Keratinocyte (primary cell): ENCODE results near the gene CPED1. TPM values are rescaled to one million over a fixed set of nuclear protein-coding genes. Genes with fewer than 3 reads are reported as not detected.
A peak's percentile ranks its signal among the peaks of the same experiment; 100 is the strongest.

Experiments
- DNase-seq: peaks from one replicate; pipeline ENCODE4 v3.0.0-alpha.2; 2011; ENCODE audit warnings: low read depth, missing footprints, low spot score
- FAIRE-seq: peaks from 2 replicates; lab custom pipeline; 2011; peaks lifted over from hg19 to GRCh38; lab: Jason Lieb, UNC
- H2AFZ ChIP-seq: 2 replicates; pipeline ENCODE4 v1.6.0; 2012; ENCODE audit warnings: low read length, control low read depth, inconsistent platforms; ENCODE audit not compliant: control insufficient read depth
- H3K27ac ChIP-seq: 2 replicates; pipeline ENCODE4 v1.5.1; 2011; ENCODE audit warnings: low read length; ENCODE audit not compliant: control insufficient read depth, insufficient read depth
- H3K27me3 ChIP-seq: 3 replicates; pipeline ENCODE4 v1.6.0; 2011; ENCODE audit warnings: low read length; ENCODE audit not compliant: control insufficient read depth, insufficient read depth; ENCODE audit errors: extremely low read depth
- H3K36me3 ChIP-seq, 2 experiments: 2 replicates in 1 of 2; 3 replicates in 1 of 2; pipeline ENCODE4 v1.5.1; 2011; ENCODE audit warnings: low read length in 2 of 2, mild to moderate bottlenecking in 1 of 2; ENCODE audit not compliant: control insufficient read depth in 2 of 2, insufficient read depth in 2 of 2; ENCODE audit errors: extremely low read depth in 1 of 2
- H3K4me1 ChIP-seq: 3 replicates; pipeline ENCODE4 v1.5.1; 2011; ENCODE audit warnings: low read length; ENCODE audit not compliant: control insufficient read depth, insufficient read depth; ENCODE audit errors: extremely low read depth
- H3K4me2 ChIP-seq: 3 replicates; pipeline ENCODE4 v1.6.0; 2011; ENCODE audit warnings: low read depth, low read length; ENCODE audit not compliant: control insufficient read depth, insufficient read depth; ENCODE audit errors: extremely low read depth
- H3K4me3 ChIP-seq, 3 experiments: fragments of 200-600 bp in 1 of 3; sonication (generic) in 1 of 3; 2 replicates in 2 of 3; 3 replicates in 1 of 3; pipeline ENCODE4 v1.5.1; 2011 to 2016; ENCODE audit warnings: low read length in 3 of 3, mild to moderate bottlenecking in 3 of 3, control low read depth in 2 of 3, inconsistent platforms in 1 of 3, low read depth in 1 of 3, mixed read lengths in 1 of 3, mixed run types in 1 of 3, moderate library complexity in 1 of 3; ENCODE audit not compliant: control insufficient read depth in 2 of 3, insufficient read depth in 2 of 3; ENCODE audit errors: extremely low read depth in 1 of 3
- H3K79me2 ChIP-seq: 2 replicates; pipeline ENCODE4 v1.6.0; 2012; ENCODE audit warnings: low read length; ENCODE audit not compliant: control insufficient read depth, insufficient read depth
- H3K9ac ChIP-seq: 3 replicates; pipeline ENCODE4 v1.6.0; 2011; ENCODE audit warnings: low read length; ENCODE audit not compliant: control insufficient read depth, insufficient read depth; ENCODE audit errors: extremely low read depth
- H3K9me1 ChIP-seq: 3 replicates; pipeline ENCODE4 v1.6.0; 2011; ENCODE audit warnings: low read length; ENCODE audit not compliant: control insufficient read depth, insufficient read depth; ENCODE audit errors: extremely low read depth
- H3K9me3 ChIP-seq: 2 replicates; pipeline ENCODE4 v1.5.1; 2012; ENCODE audit warnings: low read depth, low read length; ENCODE audit not compliant: control insufficient read depth
- H4K20me1 ChIP-seq: 3 replicates; pipeline ENCODE4 v1.6.0; 2011; ENCODE audit warnings: low read length; ENCODE audit not compliant: control insufficient read depth, insufficient read depth; ENCODE audit errors: extremely low read depth
- CTCF ChIP-seq, 3 experiments: IDR thresholded peaks in 1 of 3; conservative IDR thresholded peaks in 1 of 3; optimal IDR thresholded peaks in 1 of 3; 2 replicates in 2 of 3; 3 replicates in 1 of 3; pipeline versions ENCODE3 to v1.5.1; 2011; ENCODE audit warnings: low read length in 3 of 3, mild to moderate bottlenecking in 3 of 3, moderate library complexity in 2 of 3, control low read depth in 1 of 3, inconsistent platforms in 1 of 3; ENCODE audit not compliant: insufficient read depth in 2 of 3; ENCODE audit errors: extremely low read depth in 1 of 3
- EZH2 ChIP-seq: IDR thresholded peaks from one replicate; pipeline ENCODE4 v1.6.1; 2012; ENCODE audit warnings: inconsistent platforms, mild to moderate bottlenecking, low read length, moderate library complexity
- dilution Hi-C: fragments of 300-500 bp; cut with MboI; formaldehyde crosslinking; loops from one replicate; pipeline ENCODE4 v1.7.0; 2020; ENCODE audit warnings: low sequenced_read_pairs; ENCODE audit not compliant: extremely low pct_ligation_motif_present
- polyA plus RNA-seq, 5 experiments: library from polyadenylated mRNA; depleted of rRNA in 3 of 5; stranded (reverse) in 3 of 5; stranded (forward) in 1 of 5; unstranded in 1 of 5; fragments of >200 nt; gene quantifications; 1 replicate in 1 of 5; 2 replicates in 3 of 5; 3 replicates in 1 of 5; pipeline versions ENCODE4 v1.2.1 to v1.2.3, GENCODE V29; 2011 to 2012; ENCODE audit warnings: missing spikeins in 2 of 5, low read depth in 1 of 5, low replicate concordance in 1 of 5

Gene CPED1
- polyA plus RNA-seq, 1 donor (not counting 4 experiments of a cell fraction or from before 2014, with no cell fraction given) = 0.62 TPM

DNA sequence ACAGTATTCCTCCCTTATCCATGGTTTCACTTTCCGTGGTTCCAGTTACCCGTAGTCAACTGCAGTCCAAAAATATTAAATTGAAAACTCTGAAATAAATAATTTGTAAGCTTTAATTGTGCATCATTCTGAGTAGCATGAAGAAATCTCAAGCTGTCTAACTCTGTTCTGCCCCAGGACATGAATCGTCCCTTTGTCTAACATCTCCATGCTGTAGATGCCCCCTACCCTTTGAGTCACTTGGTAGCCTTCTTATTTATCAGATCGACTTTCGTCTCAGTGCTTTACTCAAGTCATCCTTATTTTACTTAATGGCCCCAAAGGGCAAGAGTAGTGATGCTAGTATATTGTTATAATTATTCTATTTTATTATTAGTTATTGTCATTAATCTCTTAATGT, 41.8 kb downstream of the CPED1 start:
- H3K4me1 ChIP-seq = no peaks in the 10 kb centered on the region
- H3K9ac ChIP-seq = no peak overlapping the region
- H3K79me2 ChIP-seq = no peaks in the 10 kb centered on the region
- H2AFZ ChIP-seq = no peak overlapping the region
- no peaks in the 10 kb centered on the region for H3K27me3 ChIP-seq
- H4K20me1 ChIP-seq = no peaks in the 10 kb centered on the region
- DNase-seq (no peak), FAIRE-seq (no peak)
- no peaks in the 10 kb centered on the region for H3K9me3 ChIP-seq
- no peaks in the 10 kb centered on the region for H3K9me1 ChIP-seq
- H3K4me3 ChIP-seq = no peak overlapping the region
- dilution Hi-C loops = no loop called here
- TF ChIP-seq EZH2 = no peak
- TF ChIP-seq CTCF (optimal IDR thresholded peaks at IDR 0.05 in 1 of 3, IDR thresholded peaks at IDR 0.05 in 1 of 3, conservative IDR thresholded peaks at IDR 0.05 in 1 of 3; ENCODE audit: extremely low read depth in 1 of 3, insufficient read depth in 2 of 3, low read length in 3 of 3) = no peak
- H3K27ac ChIP-seq = no peak overlapping the region
- no peak overlapping the region for H3K4me2 ChIP-seq
- H3K36me3 ChIP-seq = no peaks in the 10 kb centered on the region

DNA sequence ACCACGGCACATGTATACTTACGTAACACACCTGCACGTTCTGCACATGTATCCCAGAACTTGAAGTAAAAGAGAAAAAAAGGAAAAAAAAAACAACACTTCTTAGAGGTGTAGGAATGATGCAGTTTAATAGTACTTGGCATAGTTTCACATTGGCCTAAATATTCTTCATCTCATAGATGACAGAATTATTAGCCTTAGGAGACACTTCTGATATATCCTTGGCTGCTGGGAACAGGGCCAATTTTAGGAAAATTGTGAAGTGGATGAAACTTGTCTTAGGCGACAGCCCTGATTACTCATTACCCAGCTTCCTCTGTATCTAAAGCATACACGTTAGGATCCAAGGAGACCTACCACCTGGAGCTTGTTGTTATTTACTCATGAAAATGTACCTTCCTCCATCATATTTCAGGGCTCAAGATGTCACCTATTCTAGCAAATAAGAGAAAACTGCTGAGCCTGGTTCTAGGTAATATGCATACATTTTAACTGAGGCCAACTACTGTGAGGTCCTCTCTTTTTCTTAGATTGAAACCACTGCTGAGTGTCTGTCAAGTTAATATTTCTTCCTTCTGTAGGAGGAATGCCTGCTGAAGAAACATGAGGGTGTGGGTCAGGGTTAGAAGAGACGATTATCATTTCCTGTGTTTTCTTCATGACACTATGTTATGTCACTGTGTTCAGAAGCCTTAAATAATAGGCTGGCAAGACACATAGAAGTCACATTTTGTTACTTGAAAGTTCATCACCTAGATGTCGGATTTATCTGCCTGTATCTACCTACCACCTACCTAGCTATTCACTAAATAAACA, 44.3 kb downstream of the CPED1 start:
- FAIRE-seq (peak; percentile 60), DNase-seq (no peak)
- no peaks in the 10 kb centered on the region for H3K79me2 ChIP-seq
- no peaks in the 10 kb centered on the region for H3K4me1 ChIP-seq
- H3K27ac ChIP-seq = no peak overlapping the region
- TF ChIP-seq EZH2 (no peak), CTCF (optimal IDR thresholded peaks at IDR 0.05 in 1 of 3, IDR thresholded peaks at IDR 0.05 in 1 of 3, conservative IDR thresholded peaks at IDR 0.05 in 1 of 3; ENCODE audit: extremely low read depth in 1 of 3, insufficient read depth in 2 of 3, low read length in 3 of 3) (no peak)
- H3K9me1 ChIP-seq = no peaks in the 10 kb centered on the region
- H3K36me3 ChIP-seq = no peaks in the 10 kb centered on the region
- H3K4me3 ChIP-seq = no peak overlapping the region
- no peaks in the 10 kb centered on the region for H3K27me3 ChIP-seq
- dilution Hi-C loops = no loop called here
- H3K9ac ChIP-seq = no peak overlapping the region
- H4K20me1 ChIP-seq = no peaks in the 10 kb centered on the region
- no peaks in the 10 kb centered on the region for H3K9me3 ChIP-seq
- no peak overlapping the region for H2AFZ ChIP-seq
- H3K4me2 ChIP-seq = no peak overlapping the region
